GM10266 (cell line): Measurements from ENCODE around the gene ZP2.
"Not testable (repeated sequence)": the region's sequence is repeated elsewhere in the genome, so short reads cannot be mapped to it uniquely, and the experiment has no call there.

Experiments
- DNase-seq: peaks from one replicate; pipeline ENCODE4 v3.0.0; 2012; ENCODE audit errors: extremely low spot score
- TF ChIP-seq, protein P1 (sequence below): IDR thresholded peaks from 2 replicates; pipeline ENCODE4 v1.5.1; 2012; ENCODE audit warnings: mild to moderate bottlenecking, low read depth; ENCODE audit not compliant: control insufficient read depth, insufficient read depth; ENCODE audit errors: missing control alignments

The ZP2 gene

GRCh38 chr16:21197621-21198020, 13.8 kb downstream of the ZP2 start:
- no peak for DNase-seq
- TF ChIP-seq, protein P1, sequence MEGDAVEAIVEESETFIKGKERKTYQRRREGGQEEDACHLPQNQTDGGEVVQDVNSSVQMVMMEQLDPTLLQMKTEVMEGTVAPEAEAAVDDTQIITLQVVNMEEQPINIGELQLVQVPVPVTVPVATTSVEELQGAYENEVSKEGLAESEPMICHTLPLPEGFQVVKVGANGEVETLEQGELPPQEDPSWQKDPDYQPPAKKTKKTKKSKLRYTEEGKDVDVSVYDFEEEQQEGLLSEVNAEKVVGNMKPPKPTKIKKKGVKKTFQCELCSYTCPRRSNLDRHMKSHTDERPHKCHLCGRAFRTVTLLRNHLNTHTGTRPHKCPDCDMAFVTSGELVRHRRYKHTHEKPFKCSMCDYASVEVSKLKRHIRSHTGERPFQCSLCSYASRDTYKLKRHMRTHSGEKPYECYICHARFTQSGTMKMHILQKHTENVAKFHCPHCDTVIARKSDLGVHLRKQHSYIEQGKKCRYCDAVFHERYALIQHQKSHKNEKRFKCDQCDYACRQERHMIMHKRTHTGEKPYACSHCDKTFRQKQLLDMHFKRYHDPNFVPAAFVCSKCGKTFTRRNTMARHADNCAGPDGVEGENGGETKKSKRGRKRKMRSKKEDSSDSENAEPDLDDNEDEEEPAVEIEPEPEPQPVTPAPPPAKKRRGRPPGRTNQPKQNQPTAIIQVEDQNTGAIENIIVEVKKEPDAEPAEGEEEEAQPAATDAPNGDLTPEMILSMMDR = no peak

GRCh38 chr16:21197112-21197511, 14.3 kb downstream of the ZP2 start:
- DNase-seq = no peak
- TF ChIP-seq, protein P1 = no peak

DNA sequence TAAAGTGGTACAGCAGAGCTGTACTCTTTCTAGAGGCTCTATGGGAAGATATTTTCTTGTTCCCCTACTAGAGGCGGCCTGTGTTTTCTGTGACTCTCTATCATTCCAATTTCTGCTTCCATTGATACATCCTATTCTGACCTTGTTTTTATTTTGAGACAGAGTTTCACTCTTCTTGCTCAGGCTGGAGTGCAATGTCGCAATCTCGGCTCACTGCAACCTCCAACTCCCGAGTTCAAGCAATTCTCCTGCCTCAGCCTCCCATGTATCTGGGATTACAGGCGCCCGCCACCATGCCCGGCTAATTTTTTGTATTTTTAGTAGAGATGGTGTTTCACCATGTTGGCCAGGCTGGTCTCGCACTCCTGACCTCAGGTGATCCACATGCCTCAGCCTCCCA, 16.0 kb downstream of the ZP2 start:
- not testable (repeated sequence) for DNase-seq

- peak; percentile 19 for DNase-seq
- TF ChIP-seq, protein P1 = no peak
These were observed 16.5 kb downstream of the ZP2 start for GRCh38 chr16:21194771-21195301.

GRCh38 chr16:21192991-21193390, 18.4 kb downstream of the ZP2 start:
- DNase-seq = no peak
- TF ChIP-seq, protein P1 = no peak

DNA sequence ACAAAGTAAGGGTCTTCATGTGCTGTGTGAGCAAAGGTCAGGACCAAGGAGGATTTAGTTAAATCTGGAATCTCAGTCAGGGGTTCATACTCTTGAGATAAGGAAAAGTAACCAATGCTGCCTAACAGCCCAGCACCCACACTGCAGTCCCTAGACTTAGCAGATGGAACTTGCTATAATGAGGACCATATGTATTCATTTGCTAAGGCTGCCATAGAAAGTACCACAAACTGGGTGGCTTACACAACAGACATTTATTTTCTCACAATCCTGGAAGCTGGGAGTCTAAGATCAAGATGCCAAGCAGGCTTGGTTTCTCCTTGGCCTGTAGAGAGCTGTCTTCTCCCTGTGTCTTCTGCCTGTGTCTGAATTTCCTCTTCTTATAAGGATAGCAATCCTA, 20.8 kb downstream of the ZP2 start:
- TF ChIP-seq, protein P1 = no peak
- no peak for DNase-seq

- DNase-seq = no peak
- TF ChIP-seq, protein P1 = no peak
These were observed 21.4 kb downstream of the ZP2 start for GRCh38 chr16:21190013-21190412.

DNA sequence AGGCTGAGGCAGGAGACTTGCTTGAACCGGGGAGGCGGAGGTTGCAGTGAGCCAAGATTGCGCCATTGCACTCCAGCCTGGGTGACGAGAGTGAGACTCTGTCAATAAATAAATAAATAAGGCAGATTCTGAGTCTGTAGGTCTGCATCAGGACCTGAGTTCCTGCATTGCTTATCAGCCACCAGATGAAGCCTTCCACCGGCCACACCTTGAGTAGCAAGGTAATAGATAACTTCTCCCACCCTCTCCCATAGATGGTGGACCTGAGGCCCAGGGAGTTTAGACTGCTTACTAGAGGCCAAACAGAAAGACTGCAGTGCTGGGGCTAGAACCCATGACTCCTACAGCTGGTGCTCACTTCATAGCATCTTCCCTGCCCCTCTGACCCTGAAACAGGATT, 22.1 kb downstream of the ZP2 start:
- DNase-seq = no peak
- TF ChIP-seq, protein P1 = no peak
